22Rv1 (cell line): ENCODE measurements around the gene DHFR2.
"Not testable (repeated sequence)": the region's sequence is repeated elsewhere in the genome, so short reads cannot be mapped to it uniquely, and the experiment has no call there.

Experiments
- H3K27ac ChIP-seq: fragments of 450-650 bp; 2 replicates; pipeline ENCODE4 v1.5.1; 2017
- CTCF ChIP-seq: fragments of 450-650 bp; IDR thresholded peaks from 2 replicates; pipeline ENCODE4 v1.5.1; 2017; ENCODE audit warnings: mild to moderate bottlenecking
- ZFX ChIP-seq: fragments of 450-650 bp; IDR thresholded peaks from 2 replicates; pipeline ENCODE4 v1.6.1; 2017; ENCODE audit warnings: antibody characterized with exemption, borderline replicate concordance

DHFR2 gene

GRCh38 chr3:94062513-94063404, at the start of gene DHFR2, which contains the start of gene NSUN3:
DHFR2 (minus strand) TSS chr3:94062916; CDS start chr3:94061511, 1,405 bp downstream.
NSUN3 (plus strand) TSS chr3:94063061; CDS start chr3:94063127, 66 bp downstream.
- peak within 1 kb of the TSS; percentile 95 for H3K27ac ChIP-seq
- TF ChIP-seq CTCF: no peak
- TF ChIP-seq ZFX: no peak

GRCh38 chr3:94110854-94111253, 48.1 kb upstream of the DHFR2 start:
- H3K27ac ChIP-seq: no peak overlapping the region
- no peak for TF ChIP-seq ZFX
- no peak for TF ChIP-seq CTCF

- H3K27ac ChIP-seq: not testable (repeated sequence)
Observed at GRCh38 chr3:94110232-94110631, 47.5 kb upstream of the DHFR2 start.

- TF ChIP-seq CTCF (no peak), ZFX (no peak)
- no peak overlapping the region for H3K27ac ChIP-seq
Observed at GRCh38 chr3:94106268-94106667, 43.6 kb upstream of the DHFR2 start.

GRCh38 chr3:94101860-94102259, 39.1 kb upstream of the DHFR2 start:
- H3K27ac ChIP-seq: no peak overlapping the region
- TF ChIP-seq ZFX (no peak), CTCF (peak; percentile 19; the same call in 1 of the 2 replicates)

- H3K27ac ChIP-seq: no peak overlapping the region
- TF ChIP-seq CTCF (no peak), ZFX (no peak)
Observed at GRCh38 chr3:94099311-94099710, 36.6 kb upstream of the DHFR2 start.

- no peak for TF ChIP-seq ZFX
- no peak for TF ChIP-seq CTCF
- H3K27ac ChIP-seq: no peak overlapping the region
Observed at GRCh38 chr3:94098452-94098851, 35.7 kb upstream of the DHFR2 start.
